ENCODE data around the gene OVCH2.

The OVCH2 gene

DNA sequence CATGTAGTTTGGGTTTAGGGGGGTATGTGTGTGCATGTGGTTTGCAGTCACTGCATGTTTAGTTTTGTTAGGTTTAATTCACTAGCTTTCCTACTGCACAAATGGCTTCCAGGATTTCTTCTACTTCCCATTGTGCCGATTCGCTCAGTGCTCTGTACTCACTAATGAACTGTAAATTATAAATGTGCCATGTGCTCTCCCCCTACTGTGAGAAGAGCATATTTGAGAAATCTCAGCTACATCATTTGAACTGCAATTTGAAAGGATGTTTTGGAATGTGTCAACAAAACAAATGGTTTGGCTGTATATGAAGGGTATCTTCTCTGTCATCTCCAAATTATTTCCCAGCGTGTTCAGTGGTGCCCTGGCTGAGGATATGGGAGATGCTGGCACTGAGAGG lies 61.1 kb downstream of the OVCH2 start:
- no peak for DNase-seq (ENCODE audit: insufficient read length, low spot score)
- no peak for FAIRE-seq
- TF ChIP-seq SPI1 (IDR thresholded peaks at IDR 0.05; ENCODE audit: low read depth, low read length) (no peak), TAF1 (IDR thresholded peaks at IDR 0.05; ENCODE audit: low read depth, low read length) (no peak), POLR2A (IDR thresholded peaks at IDR 0.05; ENCODE audit: low read depth, low read length) (no peak), POLR2AphosphoS5 (IDR thresholded peaks at IDR 0.05; ENCODE audit: low read depth, low read length) (no peak), POU2F2 (IDR thresholded peaks at IDR 0.05; ENCODE audit: low read depth, low read length) (no peak), PAX5 (IDR thresholded peaks at IDR 0.05; ENCODE audit: insufficient read depth, low read length, severe bottlenecking) (no peak)

DNA sequence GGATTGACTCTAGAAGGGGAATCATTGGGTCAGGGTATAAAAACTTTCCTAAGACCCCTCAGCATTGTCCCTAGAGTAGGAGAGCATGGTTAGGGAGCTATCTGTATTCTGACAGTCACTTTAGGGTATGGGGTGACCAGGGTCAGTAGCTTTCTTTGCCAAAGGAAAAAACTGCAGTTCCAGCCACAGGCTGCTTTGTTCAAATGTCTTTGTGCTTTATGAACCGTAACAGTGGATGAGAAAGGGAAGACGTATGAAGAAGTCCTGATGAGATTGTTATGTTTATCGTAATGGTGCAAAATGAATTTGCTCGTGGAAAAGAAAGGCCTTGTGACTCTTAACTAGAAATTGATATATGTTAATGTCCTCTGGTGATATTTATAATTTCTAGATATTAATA lies 63.0 kb downstream of the OVCH2 start:
- no peak for DNase-seq (ENCODE audit: insufficient read length, low spot score)
- no peak for TF ChIP-seq SPI1 (IDR thresholded peaks at IDR 0.05; ENCODE audit: low read depth, low read length)
- no peak for TF ChIP-seq POLR2AphosphoS5 (IDR thresholded peaks at IDR 0.05; ENCODE audit: low read depth, low read length)
- no peak for TF ChIP-seq POU2F2 (IDR thresholded peaks at IDR 0.05; ENCODE audit: low read depth, low read length)
- no peak for TF ChIP-seq POLR2A (IDR thresholded peaks at IDR 0.05; ENCODE audit: low read depth, low read length)
- no peak for TF ChIP-seq TAF1 (IDR thresholded peaks at IDR 0.05; ENCODE audit: low read depth, low read length)
- no peak for TF ChIP-seq PAX5 (IDR thresholded peaks at IDR 0.05; ENCODE audit: insufficient read depth, low read length, severe bottlenecking)
- no peak for FAIRE-seq

DNA sequence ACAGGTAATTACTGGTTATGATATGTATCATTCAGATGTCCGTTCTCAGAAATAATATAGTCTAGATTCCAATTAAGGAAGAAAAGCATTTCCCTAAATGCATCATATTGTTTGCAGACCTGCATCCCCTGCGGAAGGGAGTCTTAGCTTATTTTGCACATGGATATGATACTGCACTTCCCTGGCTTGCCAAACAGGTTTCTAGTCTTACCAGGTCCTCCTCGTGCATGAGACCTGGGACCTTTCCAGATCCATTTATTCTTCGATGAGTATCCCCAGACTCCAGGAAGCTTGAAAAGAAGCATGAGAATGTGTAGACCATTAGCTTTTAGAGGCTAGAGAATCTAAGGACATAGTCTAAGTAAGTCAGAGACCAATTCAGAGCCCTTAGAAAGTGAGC lies 63.5 kb downstream of the OVCH2 start:
- no peak for TF ChIP-seq SPI1 (IDR thresholded peaks at IDR 0.05; ENCODE audit: low read depth, low read length)
- DNase-seq (ENCODE audit: insufficient read length, low spot score) (no peak), FAIRE-seq (no peak)

DNA sequence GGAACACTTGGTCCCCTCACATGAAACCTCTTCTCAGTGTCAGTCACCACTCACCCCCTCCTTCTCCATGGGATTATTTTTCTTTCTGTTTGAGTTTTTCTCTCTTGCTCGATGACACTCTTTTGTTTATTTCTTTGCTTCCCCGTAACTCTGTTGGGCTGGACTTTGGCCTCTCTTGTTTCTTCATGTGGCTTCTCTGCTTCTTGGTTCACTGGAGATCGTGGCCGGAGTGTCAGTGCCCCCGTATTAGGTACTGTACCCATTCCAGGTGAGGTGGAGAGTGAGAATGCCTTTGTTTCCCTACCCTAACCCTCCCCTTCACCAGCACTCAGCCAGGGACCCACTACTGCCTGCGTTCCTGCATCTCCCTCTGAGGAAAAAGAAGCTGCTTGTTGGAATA lies 65.5 kb downstream of the OVCH2 start:
- FAIRE-seq (no peak), DNase-seq (ENCODE audit: insufficient read length, low spot score) (no peak)
- TF ChIP-seq POU2F2 (IDR thresholded peaks at IDR 0.05; ENCODE audit: low read depth, low read length), result no peak
- no peak for TF ChIP-seq TAF1 (IDR thresholded peaks at IDR 0.05; ENCODE audit: low read depth, low read length)
- TF ChIP-seq PAX5 (IDR thresholded peaks at IDR 0.05; ENCODE audit: insufficient read depth, low read length, severe bottlenecking), result no peak
- no peak for TF ChIP-seq POLR2A (IDR thresholded peaks at IDR 0.05; ENCODE audit: low read depth, low read length)
- no peak for TF ChIP-seq SPI1 (IDR thresholded peaks at IDR 0.05; ENCODE audit: low read depth, low read length)

DNA sequence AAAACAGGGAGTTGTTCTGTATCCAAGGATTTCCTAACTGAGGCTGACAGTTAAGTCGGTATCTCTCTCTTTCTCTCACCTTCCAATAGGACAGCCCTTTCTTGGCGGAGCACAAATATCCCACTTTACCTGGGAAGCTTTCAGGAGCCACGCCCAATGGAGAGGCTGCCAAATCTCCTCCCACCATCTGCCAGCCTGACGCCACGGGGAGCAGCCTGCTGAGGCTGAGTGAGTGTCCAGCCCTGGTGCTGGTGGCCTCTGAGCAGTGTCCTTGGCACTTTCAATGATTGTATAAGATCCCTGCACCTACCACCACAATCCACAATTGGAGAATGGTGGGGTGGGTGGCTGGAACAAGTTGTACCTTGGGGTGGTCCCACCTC lies 66.6 kb downstream of the OVCH2 start:
- DNase-seq (ENCODE audit: insufficient read length, low spot score) (no peak), FAIRE-seq (no peak)
- TF ChIP-seq POLR2AphosphoS5 (IDR thresholded peaks at IDR 0.05; ENCODE audit: low read depth, low read length) (no peak), PAX5 (IDR thresholded peaks at IDR 0.05; ENCODE audit: insufficient read depth, low read length, severe bottlenecking) (no peak), POU2F2 (IDR thresholded peaks at IDR 0.05; ENCODE audit: low read depth, low read length) (no peak), SPI1 (IDR thresholded peaks at IDR 0.05; ENCODE audit: low read depth, low read length) (no peak), POLR2A (IDR thresholded peaks at IDR 0.05; ENCODE audit: low read depth, low read length) (no peak), TAF1 (IDR thresholded peaks at IDR 0.05; ENCODE audit: low read depth, low read length) (no peak)

All from GM12891 (cell line).